HG02840 (cell line): ENCODE measurements around the gene FBXO36.
"Not testable (repeated sequence)": the region's sequence is repeated elsewhere in the genome, so short reads cannot be mapped to it uniquely, and the experiment has no call there.

Experiments
- ATAC-seq: cut with Tn5 transposase; IDR thresholded peaks from one replicate; pipeline ENCODE4 v1.9.1; 2021; ENCODE audit warnings: mild to moderate bottlenecking, moderate library complexity, moderate number of reproducible peaks; ENCODE audit not compliant: unreplicated experiment, low FRiP score

The FBXO36 gene

GRCh38 chr2:229956491-229956890 is 34.2 kb downstream of the FBXO36 start:
- no peak for ATAC-seq

DNA sequence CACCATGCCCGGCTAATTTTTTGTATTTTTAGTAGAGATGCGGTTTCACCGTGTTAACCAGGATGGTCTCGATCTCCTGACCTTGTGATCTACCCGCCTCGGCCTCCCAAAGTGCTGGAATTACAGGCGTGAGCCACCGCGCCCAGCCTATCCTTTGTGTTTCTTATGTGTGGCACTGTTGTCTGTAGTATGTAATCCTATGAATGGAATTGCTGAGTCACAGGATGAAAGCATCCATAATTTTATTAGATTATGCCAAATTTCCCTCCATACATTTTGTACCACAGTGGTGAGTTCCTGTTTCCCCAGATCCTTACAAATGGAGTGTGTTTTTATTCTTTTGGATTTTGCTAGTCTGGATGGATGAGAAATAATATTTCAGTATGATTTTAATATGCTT is 41.3 kb downstream of the FBXO36 start:
- not testable (repeated sequence) for ATAC-seq

- ATAC-seq = no peak
These were observed 47.6 kb downstream of the FBXO36 start for GRCh38 chr2:229969921-229970320.

- ATAC-seq = no peak
These were observed 48.1 kb downstream of the FBXO36 start for GRCh38 chr2:229970406-229970805.

DNA sequence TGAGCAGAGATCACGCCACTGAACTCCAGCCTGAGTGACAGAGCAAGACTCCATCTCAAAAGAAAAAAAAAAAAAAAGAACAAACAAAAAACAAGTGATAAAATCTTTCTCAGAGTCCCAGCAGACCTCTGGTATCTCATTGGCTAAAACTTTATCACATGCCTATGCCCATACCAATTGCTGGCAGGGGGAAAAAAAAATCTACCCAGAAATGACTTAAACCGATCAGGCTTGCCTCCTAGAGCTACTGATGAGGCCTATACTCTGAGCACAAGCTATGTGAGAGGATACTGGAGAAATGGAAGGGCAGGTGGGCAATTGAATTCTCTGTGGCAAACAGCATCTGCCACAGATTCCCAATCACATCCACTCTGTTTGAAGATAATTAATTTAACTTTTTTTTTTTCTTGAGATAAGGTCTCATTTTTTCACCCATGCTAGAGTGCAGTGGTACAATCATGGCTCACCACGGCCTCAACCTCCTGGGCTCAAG is 49.0 kb downstream of the FBXO36 start:
- ATAC-seq = no peak

DNA sequence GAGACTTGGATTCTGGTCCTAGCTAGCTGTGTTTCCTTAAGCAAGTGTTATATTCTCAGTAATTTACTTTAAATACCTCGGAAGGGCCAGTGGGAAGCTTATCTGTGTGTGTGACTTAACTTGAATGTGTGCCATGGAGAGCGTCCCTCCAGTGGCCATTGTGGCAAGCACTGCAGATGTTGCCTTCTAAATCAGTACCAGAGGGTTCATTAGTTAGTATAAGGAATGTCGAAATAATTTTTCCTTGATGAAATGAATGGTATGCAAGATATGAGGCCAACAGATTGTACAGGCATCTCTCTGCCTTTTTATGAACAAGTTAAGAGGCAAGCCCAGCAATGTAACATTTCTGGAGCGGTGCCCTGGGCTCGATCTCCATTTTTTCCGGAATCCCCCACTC is 52.0 kb downstream of the FBXO36 start:
- no peak for ATAC-seq

DNA sequence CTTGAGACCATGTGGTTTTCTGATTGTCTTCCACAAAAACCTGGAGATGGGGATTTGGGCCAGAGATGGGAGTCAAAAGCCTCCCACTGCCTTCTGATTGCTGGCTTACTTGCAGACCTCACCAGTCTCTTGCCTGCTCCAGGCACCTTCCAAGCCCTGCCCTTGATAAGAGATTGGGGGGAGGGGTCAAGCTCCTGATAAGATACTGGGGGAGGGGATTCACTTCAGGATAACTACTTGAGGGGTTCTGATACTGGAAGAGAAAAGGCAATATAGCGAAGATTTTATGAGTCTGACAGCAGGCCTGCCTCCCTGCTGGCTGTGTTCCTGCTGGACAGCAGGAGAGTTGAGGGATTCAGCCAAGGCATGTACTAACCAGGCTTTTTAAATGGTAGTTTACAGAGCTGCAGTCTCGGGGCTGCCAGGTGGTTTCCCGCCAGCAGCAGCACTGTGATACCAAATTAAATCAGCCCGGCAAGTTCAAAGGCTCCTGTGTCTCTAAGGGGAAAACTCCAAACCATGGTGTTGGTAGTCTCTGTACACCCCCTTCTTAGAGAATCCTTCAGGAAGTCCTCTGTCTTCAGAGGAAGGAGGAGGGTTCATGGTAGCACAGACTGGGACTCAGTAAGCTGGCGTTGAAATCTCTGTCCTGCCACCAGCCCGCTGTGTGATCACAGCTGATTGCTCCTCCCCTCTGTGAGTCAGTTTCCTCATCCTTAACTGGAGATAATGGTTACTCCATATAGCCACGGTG is 58.3 kb downstream of the FBXO36 start:
- no peak for ATAC-seq

DNA sequence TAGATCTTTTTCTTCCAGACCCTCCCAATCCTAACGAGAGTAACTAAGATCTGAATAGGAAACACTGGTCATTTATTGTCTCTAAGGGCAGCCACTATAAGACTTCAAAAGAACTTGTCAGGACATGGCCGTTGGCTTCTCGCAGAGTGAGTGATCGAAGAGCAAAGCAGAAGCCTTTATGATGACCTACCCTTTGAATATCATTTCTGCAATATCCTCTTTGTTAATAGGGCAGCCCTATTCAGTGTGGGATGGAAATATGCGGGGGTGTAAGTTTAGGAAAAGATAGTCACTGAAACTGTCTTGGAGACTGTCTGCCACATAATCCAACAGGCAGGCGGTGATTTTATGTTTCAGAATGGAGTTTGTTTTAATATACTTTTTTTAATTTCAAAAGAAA is 70.9 kb downstream of the FBXO36 start:
- ATAC-seq = no peak

GRCh38 chr2:229996320-229996719 is 74.0 kb downstream of the FBXO36 start:
- ATAC-seq = no peak

GRCh38 chr2:229997565-229997964 is 75.3 kb downstream of the FBXO36 start:
- ATAC-seq = no peak

GRCh38 chr2:230000118-230000841 is 78.0 kb downstream of the FBXO36 start:
- peak; percentile 81 for ATAC-seq

GRCh38 chr2:230007931-230008707 is 85.8 kb downstream of the FBXO36 start:
- no peak for ATAC-seq

GRCh38 chr2:230008708-230009066 is 86.4 kb downstream of the FBXO36 start:
- no peak for ATAC-seq

DNA sequence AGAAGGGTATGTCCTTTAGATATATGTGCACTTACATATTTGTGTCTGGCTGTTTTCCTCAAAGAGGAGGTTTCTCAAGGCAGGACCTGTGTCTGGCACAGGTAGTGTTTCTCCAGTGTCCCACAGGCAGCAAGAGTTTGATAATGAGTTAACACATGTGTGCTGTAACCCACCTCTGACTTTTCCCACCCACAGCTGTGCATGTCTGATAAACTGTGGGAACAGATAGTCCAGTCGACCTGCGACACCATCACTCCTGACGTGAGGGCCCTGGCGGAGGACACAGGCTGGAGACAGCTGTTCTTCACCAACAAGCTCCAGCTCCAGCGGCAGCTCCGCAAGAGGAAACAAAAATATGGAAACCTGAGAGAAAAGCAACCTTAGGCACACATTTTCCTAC is 88.2 kb downstream of the FBXO36 start:
- ATAC-seq = no peak

- ATAC-seq = no peak
These were observed 89.3 kb downstream of the FBXO36 start for GRCh38 chr2:230011617-230012016.

DNA sequence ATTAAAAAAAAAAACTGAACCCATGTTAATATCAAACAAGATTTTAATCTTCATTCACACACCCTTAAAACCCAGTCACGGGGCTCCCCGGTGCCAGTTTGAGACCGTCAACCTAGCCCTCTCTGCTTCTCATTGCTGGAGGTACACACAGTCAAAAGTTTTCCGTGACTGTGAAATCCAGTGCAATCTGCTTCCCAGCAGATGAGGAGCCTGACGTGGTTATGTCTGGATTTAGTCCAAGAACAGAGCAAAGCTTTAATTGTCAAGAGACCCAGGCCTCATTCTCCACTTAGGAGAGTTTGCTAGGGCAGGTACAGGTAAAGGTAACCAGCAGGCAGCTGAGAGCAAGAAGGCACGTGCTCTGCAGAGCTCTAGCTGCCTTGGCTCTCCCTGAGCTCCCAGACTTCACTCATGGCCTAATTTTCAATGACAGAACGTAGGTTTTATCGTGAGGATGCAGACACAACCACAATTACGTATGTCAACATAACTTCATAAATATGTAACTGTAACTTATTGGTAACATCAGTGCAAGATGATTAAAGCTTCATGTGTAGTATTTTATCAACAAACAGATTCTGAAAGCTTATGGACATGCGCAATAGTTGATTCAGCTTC is 90.1 kb downstream of the FBXO36 start:
- no peak for ATAC-seq

- no peak for ATAC-seq
These were observed 94.5 kb downstream of the FBXO36 start for GRCh38 chr2:230016844-230017243.

GRCh38 chr2:230018153-230018552 is 95.8 kb downstream of the FBXO36 start:
- no peak for ATAC-seq

- no peak for ATAC-seq
These were observed 97.4 kb downstream of the FBXO36 start for GRCh38 chr2:230019742-230020141.

DNA sequence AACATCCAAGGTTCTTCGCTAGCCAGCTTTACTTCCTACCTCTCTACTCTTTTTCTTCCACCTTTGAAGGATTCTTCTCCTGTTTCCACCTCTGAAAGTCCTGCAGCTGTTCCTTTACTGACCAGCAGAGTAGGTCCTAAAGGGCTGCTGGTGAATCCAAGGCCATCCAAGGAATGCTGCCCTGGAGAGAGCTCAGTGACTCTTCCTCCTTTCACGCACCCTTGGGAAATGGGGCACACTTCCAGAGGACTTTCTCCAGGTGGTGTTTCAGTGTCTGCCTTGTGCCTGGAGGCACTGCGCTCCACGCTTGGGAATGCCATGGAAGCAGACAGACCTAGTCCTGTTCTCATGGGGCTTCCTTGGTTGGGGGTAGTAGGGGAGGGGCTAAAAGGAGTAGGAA is 101.0 kb downstream of the FBXO36 start:
- no peak for ATAC-seq

GRCh38 chr2:230042195-230042594 is 119.9 kb downstream of the FBXO36 start:
- ATAC-seq = no peak
